ENCODE data around the gene SYNDIG1L. TPM values are rescaled to one million over a fixed set of nuclear protein-coding genes. Genes with fewer than 3 reads are reported as not detected.

SYNDIG1L gene
- total RNA-seq, 1 donor from 2014 or later, result not detected

GRCh38 chr14:74407021-74407800 lies 18.8 kb downstream of the SYNDIG1L start:
- no peaks in the 10 kb centered on the region for H3K36me3 Mint-ChIP-seq (ENCODE audit: low read depth)
- H3K4me1 Mint-ChIP-seq (ENCODE audit: low read depth), result peaks cover under 1% of the 10 kb centered on the region
- H3K27ac Mint-ChIP-seq (ENCODE audit: unreplicated experiment), result no peak overlapping the region
- H3K9me3 Mint-ChIP-seq (ENCODE audit: low read depth), result no peaks in the 10 kb centered on the region
- H3K27me3 Mint-ChIP-seq (ENCODE audit: low read depth), result peaks cover 26% of the 10 kb centered on the region
- no peak for TF ChIP-seq CTCF (IDR thresholded peaks at IDR 0.05)
- H3K4me3 Mint-ChIP-seq (ENCODE audit: unreplicated experiment), result no peak overlapping the region
- DNase-seq (ENCODE audit: low spot score), result peak; percentile 72

- H3K27ac Mint-ChIP-seq (ENCODE audit: unreplicated experiment), result no peak overlapping the region
- no peaks in the 10 kb centered on the region for H3K36me3 Mint-ChIP-seq (ENCODE audit: low read depth)
- peaks cover 11% of the 10 kb centered on the region for H3K4me1 Mint-ChIP-seq (ENCODE audit: low read depth)
- DNase-seq (ENCODE audit: low spot score), result no peak
- no peaks in the 10 kb centered on the region for H3K9me3 Mint-ChIP-seq (ENCODE audit: low read depth)
- peaks cover 24% of the 10 kb centered on the region for H3K27me3 Mint-ChIP-seq (ENCODE audit: low read depth)
- no peak for TF ChIP-seq CTCF (IDR thresholded peaks at IDR 0.05)
- no peak overlapping the region for H3K4me3 Mint-ChIP-seq (ENCODE audit: unreplicated experiment)
Measured at GRCh38 chr14:74405663-74406062, 20.3 kb downstream of the SYNDIG1L start.

GRCh38 chr14:74404435-74404834 lies 21.6 kb downstream of the SYNDIG1L start:
- peaks cover 26% of the 10 kb centered on the region for H3K27me3 Mint-ChIP-seq (ENCODE audit: low read depth)
- no peak for TF ChIP-seq CTCF (IDR thresholded peaks at IDR 0.05)
- H3K27ac Mint-ChIP-seq (ENCODE audit: unreplicated experiment), result no peak overlapping the region
- H3K9me3 Mint-ChIP-seq (ENCODE audit: low read depth), result no peaks in the 10 kb centered on the region
- DNase-seq (ENCODE audit: low spot score), result no peak
- H3K4me1 Mint-ChIP-seq (ENCODE audit: low read depth), result peaks cover 13% of the 10 kb centered on the region
- no peak overlapping the region for H3K4me3 Mint-ChIP-seq (ENCODE audit: unreplicated experiment)
- no peaks in the 10 kb centered on the region for H3K36me3 Mint-ChIP-seq (ENCODE audit: low read depth)

- no peak for TF ChIP-seq CTCF (IDR thresholded peaks at IDR 0.05)
- Mint-ChIP-seq H3K27me3 (ENCODE audit: low read depth) (peaks cover 32% of the 10 kb centered on the region), H3K36me3 (ENCODE audit: low read depth) (no peaks in the 10 kb centered on the region), H3K27ac (ENCODE audit: unreplicated experiment) (no peak overlapping the region), H3K4me1 (ENCODE audit: low read depth) (peaks cover 13% of the 10 kb centered on the region), H3K9me3 (ENCODE audit: low read depth) (no peaks in the 10 kb centered on the region), H3K4me3 (ENCODE audit: unreplicated experiment) (no peak overlapping the region)
- DNase-seq (ENCODE audit: low spot score), result no peak
Measured at GRCh38 chr14:74403619-74404417, 22.2 kb downstream of the SYNDIG1L start.

- TF ChIP-seq CTCF (IDR thresholded peaks at IDR 0.05), result no peak
Measured at GRCh38 chr14:74402401-74403251, 23.4 kb downstream of the SYNDIG1L start.

More at GRCh38 chr14:74402401-74403251, 23.4 kb downstream of the SYNDIG1L start:
- Mint-ChIP-seq H3K4me3 (ENCODE audit: unreplicated experiment) (no peak overlapping the region), H3K36me3 (ENCODE audit: low read depth) (no peaks in the 10 kb centered on the region), H3K4me1 (ENCODE audit: low read depth) (peaks cover 13% of the 10 kb centered on the region), H3K27me3 (ENCODE audit: low read depth) (peaks cover 42% of the 10 kb centered on the region), H3K9me3 (ENCODE audit: low read depth) (no peaks in the 10 kb centered on the region), H3K27ac (ENCODE audit: unreplicated experiment) (no peak overlapping the region)
- no peak for DNase-seq (ENCODE audit: low spot score)

All from chondrocyte (in vitro differentiated cells).